ENCODE data around the gene SNX32. TPM values are rescaled to one million over a fixed set of nuclear protein-coding genes. Genes with fewer than 3 reads are reported as not detected.

SNX32 gene
- polyA plus RNA-seq (2013, experiment 1 of 2) = 1.00 TPM
- 1.7 TPM for polyA plus RNA-seq (2013, experiment 2 of 2)

DNA sequence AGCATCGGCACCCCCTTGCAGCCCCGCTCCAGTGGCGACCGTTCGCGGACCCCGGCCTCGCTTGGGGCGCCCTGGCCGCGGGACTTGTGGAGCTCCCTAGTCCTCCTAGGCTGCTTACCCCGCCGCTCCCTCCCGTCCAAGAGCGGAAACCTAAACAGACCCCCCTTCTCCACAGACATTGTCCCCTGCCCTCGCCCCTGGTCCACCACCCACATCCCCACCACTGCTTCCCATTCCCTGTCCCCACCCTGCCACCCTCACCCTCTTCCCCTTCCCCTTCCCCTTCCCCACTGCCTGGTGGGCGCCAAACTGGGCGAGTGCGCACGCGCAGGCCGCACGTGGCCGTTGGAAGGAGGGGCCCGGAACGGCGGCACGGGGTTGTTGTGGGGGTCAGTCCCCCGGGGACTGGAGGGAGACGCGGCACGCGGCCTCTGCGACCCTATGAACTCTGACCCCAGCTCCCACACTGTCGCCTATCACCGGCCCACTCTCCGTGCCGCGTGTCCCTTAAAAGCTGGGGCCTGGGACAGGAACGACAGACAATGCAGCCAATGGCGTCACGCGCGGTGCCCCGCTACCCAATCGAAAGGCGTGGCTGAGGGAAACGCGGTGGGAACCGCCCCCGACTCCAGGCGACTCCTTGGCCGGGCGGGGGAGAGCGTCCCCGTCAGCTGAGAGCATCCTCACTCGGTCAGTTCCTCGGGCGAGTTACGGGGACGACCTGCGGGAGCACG, at the start of gene SNX32:
SNX32 (plus strand) TSS at position 667 of the 734 bp plus-strand sequence. CDS start 103 bp downstream, outside the sequence.
- peak within 1 kb of the TSS; percentile 68 for H3K4me3 ChIP-seq (ENCODE audit: low read length)
- H3K27me3 ChIP-seq (ENCODE audit: insufficient read depth, low read length) = peaks cover 10% of the 10 kb centered on the region
- H3K4me1 ChIP-seq (ENCODE audit: insufficient read depth, low read length) = no peaks in the 10 kb centered on the region
- H3K9ac ChIP-seq (ENCODE audit: low read depth, low read length) = peak within 1 kb of the TSS; percentile 87
- H3K36me3 ChIP-seq (ENCODE audit: insufficient read depth, low read length) = no peaks in the 10 kb centered on the region
- 1% methylated on average over 63 of the region's 63 CpGs for whole genome bisulfite sequencing
- no peaks in the 10 kb centered on the region for H3K9me3 ChIP-seq (ENCODE audit: insufficient read depth, low read depth, low read length)
- peak within 1 kb of the TSS; percentile 69 for H3K27ac ChIP-seq (ENCODE audit: low read depth, low read length)

DNA sequence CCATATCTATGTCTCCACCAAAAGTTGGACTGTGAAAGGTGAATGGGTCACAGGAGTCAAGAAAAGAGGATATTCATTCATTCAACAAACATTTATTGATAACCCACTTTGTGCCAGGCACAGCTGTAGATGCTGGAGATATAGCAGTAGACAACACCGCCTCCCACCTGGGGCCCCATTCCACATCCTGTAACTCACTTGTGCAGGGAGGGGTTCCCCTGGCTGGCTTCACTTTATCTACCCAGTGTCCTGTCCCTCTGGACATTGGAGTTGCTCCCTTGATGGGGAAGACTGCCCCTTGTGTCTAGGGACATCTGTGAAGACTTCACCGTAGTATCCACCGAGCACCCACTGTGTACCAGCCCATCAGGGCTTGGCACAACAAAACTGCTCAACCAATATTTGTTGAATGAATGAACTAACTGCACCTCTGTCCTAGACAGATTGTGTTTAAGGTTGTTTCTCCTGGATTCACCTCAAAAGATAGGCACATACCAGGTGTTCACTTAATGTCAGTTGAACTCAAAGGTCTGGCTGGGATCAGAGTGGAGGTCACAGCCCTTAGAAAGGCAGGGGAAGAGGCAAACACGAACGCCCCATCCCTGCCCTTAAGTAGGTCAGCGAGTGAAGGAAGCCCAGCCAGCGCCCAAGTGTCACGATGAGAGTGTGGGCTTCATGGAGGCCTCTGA, 48.3 kb upstream of the SNX32 start:
- H3K9me3 ChIP-seq (ENCODE audit: insufficient read depth, low read depth, low read length) = no peaks in the 10 kb centered on the region
- no peak overlapping the region for H3K9ac ChIP-seq (ENCODE audit: low read depth, low read length)
- H3K4me1 ChIP-seq (ENCODE audit: insufficient read depth, low read length) = peaks cover 19% of the 10 kb centered on the region
- H3K36me3 ChIP-seq (ENCODE audit: insufficient read depth, low read length) = no peaks in the 10 kb centered on the region
- no peak overlapping the region for H3K27ac ChIP-seq (ENCODE audit: low read depth, low read length)
- peaks cover 81% of the 10 kb centered on the region for H3K27me3 ChIP-seq (ENCODE audit: insufficient read depth, low read length)
- WGBS = 86% methylated on average over 8 of the region's 8 CpGs
- H3K4me3 ChIP-seq (ENCODE audit: low read length) = no peak overlapping the region

DNA sequence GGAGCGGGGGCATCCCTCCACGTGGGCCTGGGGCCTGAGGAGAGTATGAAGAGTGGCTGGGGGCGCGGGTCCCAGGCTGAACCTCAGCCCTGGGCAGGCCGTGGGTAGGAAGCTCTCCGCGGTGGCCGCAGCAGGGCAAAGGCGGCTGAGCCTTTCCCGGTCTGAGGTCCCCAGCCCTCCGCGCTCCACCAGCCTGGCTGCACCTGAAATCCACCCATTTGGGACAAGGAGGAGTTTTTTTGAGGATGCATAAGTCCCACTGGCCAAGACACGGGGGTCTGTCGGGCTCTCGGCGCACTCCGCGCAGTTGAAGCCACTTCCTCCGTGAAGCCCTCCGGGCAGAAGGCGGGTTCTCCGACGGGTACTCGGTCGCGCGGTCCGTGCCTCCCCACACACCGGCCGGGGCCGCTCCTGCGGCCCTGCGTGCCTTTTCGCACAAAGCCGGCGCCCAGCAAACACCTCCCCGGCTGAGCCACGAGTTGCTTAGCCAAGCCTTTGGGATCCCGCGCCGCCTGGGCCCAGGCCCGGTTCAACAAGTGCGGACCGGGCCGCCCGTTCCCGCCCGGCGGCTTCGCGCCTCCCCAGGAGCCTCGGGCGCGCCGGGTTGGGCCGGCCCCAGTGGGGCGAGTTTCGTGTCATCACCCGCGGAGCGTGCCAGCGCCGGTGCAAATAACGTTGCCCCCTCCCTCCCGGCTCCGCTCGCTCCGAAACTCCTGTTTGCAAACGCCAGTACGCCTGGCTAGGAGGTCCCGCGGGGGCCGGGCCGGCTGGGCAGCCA, 47.6 kb upstream of the SNX32 start:
- Histone ChIP-seq H3K4me1 (ENCODE audit: insufficient read depth, low read length) (peaks cover 21% of the 10 kb centered on the region), H3K27me3 (ENCODE audit: insufficient read depth, low read length) (peaks cover 81% of the 10 kb centered on the region), H3K4me3 (ENCODE audit: low read length) (peak overlapping the region; percentile 48), H3K36me3 (ENCODE audit: insufficient read depth, low read length) (no peaks in the 10 kb centered on the region), H3K9me3 (ENCODE audit: insufficient read depth, low read depth, low read length) (no peaks in the 10 kb centered on the region), H3K27ac (ENCODE audit: low read depth, low read length) (no peak overlapping the region), H3K9ac (ENCODE audit: low read depth, low read length) (no peak overlapping the region)
- 15% methylated on average over 74 of the region's 74 CpGs for WGBS

DNA sequence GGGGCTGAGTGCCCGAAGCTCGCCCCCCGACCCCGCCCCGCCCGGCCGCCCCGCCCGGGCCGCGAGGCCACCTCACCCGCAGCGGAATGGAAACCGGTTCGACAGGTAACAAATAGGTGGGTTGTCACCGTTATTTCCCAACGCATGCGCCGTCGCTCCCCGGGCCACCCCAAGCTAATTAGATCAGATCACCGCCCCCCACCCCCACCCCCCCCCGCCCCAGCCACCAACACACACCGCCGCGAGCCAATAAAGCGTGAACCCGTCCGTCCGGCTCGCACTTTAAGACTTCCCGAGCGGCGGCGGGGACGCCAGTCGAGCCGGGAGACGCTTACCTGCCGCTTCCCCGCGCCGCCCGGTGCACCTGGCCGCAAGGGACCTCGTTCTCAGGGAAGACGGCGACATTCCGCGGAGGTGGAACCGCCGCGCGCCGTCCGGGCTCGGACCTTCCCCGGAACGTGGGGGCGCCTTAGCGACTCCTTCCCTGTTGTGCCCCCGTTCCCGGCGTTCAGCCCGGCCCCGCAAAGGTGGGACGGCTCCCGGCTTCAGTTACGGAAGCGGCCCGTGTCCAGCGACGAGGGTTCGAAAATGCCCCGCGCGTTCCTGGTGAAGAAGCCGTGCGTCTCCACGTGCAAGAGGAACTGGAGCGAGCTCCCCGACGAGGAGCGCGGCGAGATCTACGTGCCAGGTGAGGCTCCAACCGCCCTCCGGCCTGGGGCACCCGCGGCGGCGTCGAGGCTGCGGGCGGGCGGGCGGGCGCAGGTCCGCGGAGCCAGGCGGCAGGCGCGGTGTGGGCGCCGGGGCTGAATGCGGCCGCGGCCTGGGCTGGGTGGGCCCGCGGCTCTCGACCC, 46.8 kb upstream of the SNX32 start, which contains the start of gene OVOL1:
OVOL1 (plus strand) TSS at position 278 of the 851 bp plus-strand sequence; CDS start at position 589, 311 bp downstream.
- no peaks in the 10 kb centered on the region for H3K9me3 ChIP-seq (ENCODE audit: insufficient read depth, low read depth, low read length)
- no peaks in the 10 kb centered on the region for H3K36me3 ChIP-seq (ENCODE audit: insufficient read depth, low read length)
- WGBS = 1% methylated on average over 104 of the region's 112 CpGs
- peaks cover 21% of the 10 kb centered on the region for H3K4me1 ChIP-seq (ENCODE audit: insufficient read depth, low read length)
- H3K9ac ChIP-seq (ENCODE audit: low read depth, low read length) = peak within 1 kb of the TSS; percentile 56; the same call in 1 of the 2 replicates
- peak within 1 kb of the TSS; percentile 57 for H3K4me3 ChIP-seq (ENCODE audit: low read length)
- peaks cover 73% of the 10 kb centered on the region for H3K27me3 ChIP-seq (ENCODE audit: insufficient read depth, low read length)
- no peak within 1 kb of the TSS for H3K27ac ChIP-seq (ENCODE audit: low read depth, low read length)

DNA sequence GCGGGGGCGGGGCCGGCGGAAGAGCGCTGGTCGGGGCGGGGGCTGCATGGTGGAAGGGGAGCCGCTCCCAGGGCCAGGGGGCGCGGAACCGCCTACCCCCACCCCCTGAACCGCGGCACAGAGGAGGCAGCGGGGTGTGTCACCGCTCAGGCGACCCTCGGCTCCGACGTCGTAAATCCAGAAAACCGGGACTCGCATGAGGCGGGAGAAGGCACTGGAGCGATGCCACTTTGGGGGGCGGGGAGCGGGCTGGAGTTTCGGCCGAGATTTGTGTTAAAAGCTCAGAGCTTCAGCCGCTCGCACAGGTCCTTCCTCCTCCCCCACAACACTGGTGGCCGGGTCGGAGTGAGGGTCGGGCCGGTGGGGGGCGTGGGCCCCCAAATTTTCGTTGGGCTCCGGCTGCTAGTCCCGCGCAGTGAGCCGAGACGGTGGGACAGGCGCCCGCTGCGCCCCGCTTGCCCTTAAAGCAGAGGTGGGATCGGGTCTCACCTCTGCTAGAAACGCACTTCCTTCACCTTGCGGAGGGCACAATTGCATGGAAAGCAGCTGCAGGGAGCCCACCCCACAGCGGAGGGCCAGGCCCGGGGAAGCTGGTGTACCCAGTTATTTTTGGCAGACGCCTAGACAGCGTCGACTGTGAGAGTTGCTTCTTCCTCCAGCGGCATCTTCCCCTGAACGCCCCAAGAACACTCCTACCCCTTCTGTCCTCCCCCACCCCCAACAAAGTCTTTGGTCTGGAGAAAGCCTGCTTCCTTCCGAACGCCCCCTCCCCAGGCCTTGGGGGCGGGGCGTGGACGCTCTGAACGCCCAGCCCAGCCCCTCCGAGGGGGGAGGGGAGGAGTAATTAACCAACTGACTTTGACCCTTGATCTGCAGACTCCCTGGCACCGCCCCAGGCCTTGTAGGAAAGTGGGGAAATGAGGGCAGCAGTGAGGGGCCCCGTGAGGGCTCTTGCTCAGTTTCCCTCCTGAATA, 45.8 kb upstream of the SNX32 start:
- WGBS = 1% methylated on average over 59 of the region's 64 CpGs
- H3K9me3 ChIP-seq (ENCODE audit: insufficient read depth, low read depth, low read length) = no peaks in the 10 kb centered on the region
- H3K36me3 ChIP-seq (ENCODE audit: insufficient read depth, low read length) = no peaks in the 10 kb centered on the region
- H3K4me3 ChIP-seq (ENCODE audit: low read length) = peak overlapping the region; percentile 56
- no peak overlapping the region for H3K27ac ChIP-seq (ENCODE audit: low read depth, low read length)
- H3K9ac ChIP-seq (ENCODE audit: low read depth, low read length) = peak overlapping the region; percentile 56; the same call in 1 of the 2 replicates
- H3K4me1 ChIP-seq (ENCODE audit: insufficient read depth, low read length) = peaks cover 21% of the 10 kb centered on the region
- peaks cover 64% of the 10 kb centered on the region for H3K27me3 ChIP-seq (ENCODE audit: insufficient read depth, low read length)

DNA sequence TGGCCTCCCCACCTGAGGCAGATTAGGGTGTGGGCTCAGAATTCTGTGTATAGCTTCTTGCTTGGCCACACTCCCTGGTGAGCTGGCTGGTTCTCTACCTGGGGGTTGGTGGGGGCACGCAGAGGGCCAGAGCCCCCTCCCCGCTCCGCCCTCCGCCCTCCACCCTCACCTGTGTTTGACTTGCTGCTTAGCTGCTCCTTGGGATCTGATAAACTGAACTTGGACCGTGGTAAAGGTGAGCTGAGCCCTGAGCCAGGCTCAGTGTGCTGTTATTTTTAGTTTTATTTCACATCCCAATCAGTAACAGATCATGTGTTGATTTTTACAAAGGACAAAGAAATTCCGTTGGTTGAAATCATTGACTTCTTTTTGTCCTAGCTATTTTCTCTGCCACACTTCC, 44.9 kb upstream of the SNX32 start:
- H3K9me3 ChIP-seq (ENCODE audit: insufficient read depth, low read depth, low read length) = no peaks in the 10 kb centered on the region
- peak overlapping the region; percentile 56; the same call in 1 of the 2 replicates for H3K4me3 ChIP-seq (ENCODE audit: low read length)
- no peak overlapping the region for H3K27ac ChIP-seq (ENCODE audit: low read depth, low read length)
- H3K4me1 ChIP-seq (ENCODE audit: insufficient read depth, low read length) = peaks cover 21% of the 10 kb centered on the region
- 74% methylated on average over 6 of the region's 6 CpGs for WGBS
- no peaks in the 10 kb centered on the region for H3K36me3 ChIP-seq (ENCODE audit: insufficient read depth, low read length)
- peaks cover 59% of the 10 kb centered on the region for H3K27me3 ChIP-seq (ENCODE audit: insufficient read depth, low read length)
- no peak overlapping the region for H3K9ac ChIP-seq (ENCODE audit: low read depth, low read length)

DNA sequence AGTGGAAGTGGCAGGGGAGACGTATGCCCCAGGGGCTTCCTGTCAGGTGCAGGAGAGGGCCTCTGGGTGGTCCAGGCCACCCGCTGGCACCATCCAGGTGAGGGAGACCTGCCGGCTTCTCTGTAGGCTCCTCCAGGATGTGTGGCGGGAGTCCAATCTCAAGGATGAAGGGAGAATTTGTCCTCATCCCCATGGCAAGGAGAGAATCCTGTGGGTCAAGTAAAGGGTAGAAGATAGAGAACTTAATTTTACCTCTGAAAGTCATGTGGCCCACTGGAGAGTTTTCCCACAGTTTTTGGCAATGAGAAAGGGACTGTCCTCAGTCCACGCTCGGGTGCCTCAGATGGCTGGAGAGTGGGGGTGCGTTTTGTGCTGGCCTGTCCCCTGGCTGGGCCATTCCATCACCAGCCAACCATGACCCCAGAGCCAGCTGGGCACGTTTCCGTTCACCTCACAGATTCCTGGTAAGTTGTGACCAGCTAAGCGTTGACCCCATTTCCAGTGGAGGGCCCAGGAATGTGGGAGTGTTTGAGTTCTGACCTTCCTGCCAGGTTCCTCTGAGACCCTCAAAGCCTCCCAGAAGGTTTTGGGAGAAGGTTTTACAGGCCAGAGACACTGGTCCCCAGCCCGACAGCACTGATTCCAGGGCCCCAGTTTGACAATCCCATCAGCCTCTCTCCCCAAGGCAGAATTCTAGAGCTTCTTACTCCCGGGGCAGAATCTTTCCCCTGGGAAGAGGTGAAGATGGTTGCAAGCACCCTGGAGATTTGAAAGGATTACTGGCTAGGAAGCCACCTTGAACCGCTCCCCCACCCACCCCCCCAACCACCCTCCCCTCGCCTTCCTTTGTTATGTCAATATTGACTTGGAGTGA, 44.3 kb upstream of the SNX32 start:
- H3K36me3 ChIP-seq (ENCODE audit: insufficient read depth, low read length) = no peaks in the 10 kb centered on the region
- no peaks in the 10 kb centered on the region for H3K9me3 ChIP-seq (ENCODE audit: insufficient read depth, low read depth, low read length)
- peak overlapping the region; percentile 41; the same call in 1 of the 2 replicates for H3K27ac ChIP-seq (ENCODE audit: low read depth, low read length)
- H3K4me1 ChIP-seq (ENCODE audit: insufficient read depth, low read length) = peaks cover 21% of the 10 kb centered on the region
- H3K9ac ChIP-seq (ENCODE audit: low read depth, low read length) = no peak overlapping the region
- WGBS = 64% methylated on average over 11 of the region's 14 CpGs
- H3K4me3 ChIP-seq (ENCODE audit: low read length) = no peak overlapping the region
- peaks cover 53% of the 10 kb centered on the region for H3K27me3 ChIP-seq (ENCODE audit: insufficient read depth, low read length)

DNA sequence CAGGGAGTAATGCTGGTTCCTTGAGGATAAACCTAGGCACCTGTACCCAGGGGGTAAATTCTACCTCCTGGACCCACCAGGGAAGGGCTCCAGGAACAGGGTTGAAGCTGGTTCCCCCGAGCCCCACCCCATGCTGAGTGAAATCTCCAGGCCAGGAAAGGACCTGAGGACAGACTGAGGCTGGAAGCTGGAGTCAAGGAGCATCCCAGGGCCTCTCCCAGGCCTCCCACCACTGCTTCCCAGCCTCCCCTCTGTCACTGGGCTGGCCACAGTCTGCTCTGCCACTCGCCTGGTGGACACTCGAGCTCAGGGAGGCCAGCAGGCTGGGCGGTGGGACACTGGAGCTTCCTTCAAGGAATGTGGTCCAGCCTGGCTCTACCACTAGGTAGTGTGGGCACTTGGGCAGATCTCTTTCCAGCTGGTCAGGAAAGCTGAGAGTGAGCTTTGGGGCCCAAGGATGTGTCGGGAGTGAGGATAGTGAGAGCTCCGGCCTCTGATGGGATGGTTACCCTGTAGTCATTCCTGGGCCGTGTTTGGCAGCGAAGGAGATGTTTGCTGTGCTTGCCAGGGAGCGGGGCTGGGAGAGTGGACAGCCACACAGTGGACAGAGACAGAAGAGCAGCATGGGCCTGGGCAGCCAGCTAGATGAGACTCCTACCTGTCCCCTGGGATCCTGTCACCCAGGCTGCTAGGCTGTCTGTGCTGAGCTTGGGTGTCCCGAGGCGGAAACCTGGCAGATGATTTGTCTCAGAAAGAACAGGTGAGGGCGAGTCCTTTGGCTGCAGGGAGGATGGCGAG, 43.5 kb upstream of the SNX32 start:
- Histone ChIP-seq H3K27ac (ENCODE audit: low read depth, low read length) (no peak overlapping the region), H3K9me3 (ENCODE audit: insufficient read depth, low read depth, low read length) (no peaks in the 10 kb centered on the region), H3K9ac (ENCODE audit: low read depth, low read length) (no peak overlapping the region), H3K4me1 (ENCODE audit: insufficient read depth, low read length) (peaks cover 21% of the 10 kb centered on the region), H3K27me3 (ENCODE audit: insufficient read depth, low read length) (peaks cover 44% of the 10 kb centered on the region), H3K4me3 (ENCODE audit: low read length) (no peak overlapping the region), H3K36me3 (ENCODE audit: insufficient read depth, low read length) (peaks cover 5% of the 10 kb centered on the region)
- WGBS = 73% methylated on average over 13 of the region's 13 CpGs
